DMS114 treated with DMSO at 0.1 percent for 48 hours (cell line): ENCODE results near the gene MAST4.
"Not testable (repeated sequence)": the region's sequence is repeated elsewhere in the genome, so short reads cannot be mapped to it uniquely, and the experiment has no call there.

Source experiments
- DNase-seq: peaks from one replicate; lab custom pipeline; 2025; ENCODE audit not compliant: unreplicated experiment; lab: John Stamatoyannopoulos, UW

MAST4 gene

GRCh38 chr5:66741394-66741793, 145.2 kb downstream of the MAST4 start:
- no peak for DNase-seq

- DNase-seq = no peak
Observed at GRCh38 chr5:66742083-66742895, 146.1 kb downstream of the MAST4 start.

DNA sequence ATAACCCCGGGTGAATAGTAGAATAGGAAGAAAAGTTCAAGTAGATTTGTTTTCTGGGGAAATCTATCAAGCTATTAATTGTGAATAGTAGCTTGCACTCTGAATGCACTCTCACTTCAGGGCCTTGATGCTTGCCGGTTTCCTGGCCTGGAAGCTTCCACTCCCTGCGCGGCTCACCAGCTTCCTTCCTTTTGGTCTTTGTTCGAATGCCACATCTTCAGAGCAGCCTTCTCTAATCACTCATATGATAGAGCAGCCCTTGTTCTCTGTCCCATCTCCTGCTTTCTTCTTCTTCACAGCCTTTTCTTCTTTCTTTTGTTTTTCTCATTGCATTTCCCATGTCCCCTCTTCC, 146.7 kb downstream of the MAST4 start:
- no peak for DNase-seq

DNA sequence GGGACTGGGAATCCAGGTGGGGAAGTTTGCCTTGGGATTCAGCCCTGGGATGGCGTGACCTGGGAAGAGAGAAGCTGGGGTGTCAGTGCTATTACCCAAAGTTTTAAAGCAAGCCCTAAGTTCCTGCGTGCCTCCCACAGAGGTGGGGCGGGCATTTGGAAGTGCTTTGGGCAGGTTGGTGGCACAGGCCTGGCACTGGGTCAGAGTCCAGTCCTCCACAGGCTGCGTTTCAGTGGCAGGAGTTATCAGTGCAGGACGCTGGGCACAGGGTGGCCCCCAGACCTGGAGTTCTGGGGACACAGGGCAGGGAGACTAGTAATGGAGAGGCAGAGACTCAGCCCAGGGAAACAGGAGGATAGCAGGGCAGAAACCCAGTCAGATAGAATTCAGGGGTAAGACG, 147.2 kb downstream of the MAST4 start:
- DNase-seq = no peak

DNA sequence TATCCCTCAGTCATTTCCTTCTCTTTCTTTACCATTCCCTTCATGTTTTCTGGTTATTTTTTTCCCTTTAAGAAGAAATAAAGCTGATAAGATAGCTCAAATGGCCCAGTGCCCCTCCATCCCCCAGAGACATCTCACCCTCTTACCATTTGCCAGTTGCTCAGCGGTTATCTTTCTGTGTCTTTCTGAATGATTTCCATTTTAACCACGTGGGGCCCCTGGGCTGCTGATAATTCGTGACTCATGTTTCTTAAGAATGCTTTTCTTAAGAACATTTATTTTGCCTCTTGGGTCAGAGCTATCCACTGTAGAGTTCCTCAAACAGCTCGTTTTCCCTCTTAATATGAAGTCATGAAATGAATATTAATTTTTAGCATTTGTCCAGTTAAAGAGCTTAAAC, 147.8 kb downstream of the MAST4 start:
- DNase-seq = no peak

- no peak for DNase-seq
Observed at GRCh38 chr5:66745297-66745696, 149.1 kb downstream of the MAST4 start.

DNA sequence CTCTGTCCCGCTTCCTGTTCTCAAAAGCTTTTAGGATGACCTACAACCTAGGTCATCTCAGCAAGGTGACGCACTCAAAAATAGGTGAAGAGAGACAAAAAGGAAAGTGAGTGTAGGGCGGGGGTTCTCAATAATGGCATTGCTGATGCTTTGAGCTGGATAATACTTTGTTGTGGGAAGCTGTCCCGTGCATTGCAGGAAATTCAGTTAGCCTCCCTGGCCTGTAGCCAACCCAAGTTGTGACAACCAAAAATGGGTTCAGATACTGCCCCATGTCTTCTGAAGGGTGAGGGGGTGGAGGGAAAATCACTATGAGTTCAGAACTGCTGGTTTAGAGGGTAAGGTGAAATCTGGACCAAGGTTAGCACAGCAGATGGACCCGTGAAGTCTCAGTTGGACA, 151.4 kb downstream of the MAST4 start:
- no peak for DNase-seq

DNA sequence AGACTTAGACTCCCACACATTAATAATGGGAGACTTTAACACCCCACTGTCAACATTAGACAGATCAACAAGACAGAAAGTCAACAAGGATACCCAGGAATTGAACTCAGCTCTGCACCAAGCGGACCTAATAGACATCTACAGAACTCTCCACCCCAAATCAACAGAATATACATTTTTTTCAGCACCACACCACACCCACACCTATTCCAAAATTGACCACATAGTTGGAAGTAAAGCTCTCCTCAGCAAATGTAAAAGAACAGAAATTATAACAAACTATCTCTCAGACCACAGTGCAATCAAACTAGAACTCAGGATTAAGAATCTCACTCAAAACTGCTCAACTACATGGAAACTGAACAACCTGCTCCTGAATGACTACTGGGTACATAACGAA, 156.5 kb downstream of the MAST4 start:
- DNase-seq = not testable (repeated sequence)

DNA sequence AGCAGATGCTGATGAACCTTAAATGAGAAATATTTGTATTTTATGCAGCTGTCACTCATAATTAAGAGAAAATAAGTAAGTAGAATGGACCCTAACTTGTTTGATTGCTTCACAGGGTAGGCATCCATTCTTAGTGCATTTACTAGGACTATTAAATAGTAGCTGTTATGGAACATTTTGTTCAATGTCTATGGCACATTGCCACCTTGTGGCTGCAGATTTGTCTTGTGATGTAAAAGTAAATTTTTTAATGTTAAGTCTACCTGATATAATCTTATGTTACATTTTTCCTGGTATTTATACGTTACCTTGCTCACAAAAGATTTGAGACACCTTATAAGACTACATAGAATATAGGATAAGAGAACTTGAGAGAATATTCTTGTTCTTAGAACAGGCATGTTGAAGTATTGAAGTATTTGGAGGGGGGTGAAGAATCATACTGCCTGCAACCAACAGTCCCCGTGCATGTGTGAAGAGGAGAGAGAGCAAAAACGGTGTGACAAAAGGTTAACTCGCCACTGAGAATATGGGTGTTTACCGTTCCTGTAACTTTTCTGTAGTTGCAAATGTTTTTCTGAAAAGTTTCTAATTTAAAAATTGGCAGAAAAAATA, 161.1 kb downstream of the MAST4 start:
- peak; percentile 34 for DNase-seq

- DNase-seq = no peak
Observed at GRCh38 chr5:66757834-66758371, 161.7 kb downstream of the MAST4 start.

DNA sequence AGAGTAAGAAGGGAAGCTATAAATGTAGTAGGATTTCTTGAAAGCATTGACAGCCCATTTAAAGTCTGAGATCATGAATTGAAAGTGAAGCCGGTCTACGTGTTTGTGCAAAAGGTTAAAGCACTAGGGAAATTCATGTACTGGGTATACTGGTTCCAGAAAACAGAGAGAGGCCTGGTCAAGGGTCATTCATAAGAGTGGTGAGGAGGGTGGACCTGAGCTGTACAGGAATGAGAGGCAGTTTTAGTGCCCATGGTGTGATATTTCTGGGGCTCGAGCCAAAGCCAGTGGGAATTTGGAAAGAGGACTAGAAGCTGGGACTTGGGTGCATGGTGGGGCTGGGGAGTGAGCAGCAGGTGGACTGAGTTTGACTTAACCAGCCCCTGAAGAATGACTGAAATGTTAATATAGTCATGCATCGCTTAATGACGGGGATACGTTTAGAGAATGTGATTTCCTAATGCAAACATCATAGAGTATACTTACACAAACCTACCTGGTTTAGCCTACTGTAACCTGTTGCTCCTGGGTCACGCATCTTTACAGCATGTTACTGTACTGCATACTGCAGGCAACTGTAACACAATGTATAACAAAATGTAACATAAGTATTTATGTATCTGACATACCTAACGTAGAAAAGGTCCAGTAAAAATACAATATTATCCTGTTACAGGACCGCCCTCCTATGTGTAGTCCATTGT, 173.0 kb downstream of the MAST4 start:
- DNase-seq = no peak

GRCh38 chr5:66769839-66770617, 173.8 kb downstream of the MAST4 start:
- no peak for DNase-seq

- no peak for DNase-seq
Observed at GRCh38 chr5:66777868-66778267, 181.7 kb downstream of the MAST4 start.

DNA sequence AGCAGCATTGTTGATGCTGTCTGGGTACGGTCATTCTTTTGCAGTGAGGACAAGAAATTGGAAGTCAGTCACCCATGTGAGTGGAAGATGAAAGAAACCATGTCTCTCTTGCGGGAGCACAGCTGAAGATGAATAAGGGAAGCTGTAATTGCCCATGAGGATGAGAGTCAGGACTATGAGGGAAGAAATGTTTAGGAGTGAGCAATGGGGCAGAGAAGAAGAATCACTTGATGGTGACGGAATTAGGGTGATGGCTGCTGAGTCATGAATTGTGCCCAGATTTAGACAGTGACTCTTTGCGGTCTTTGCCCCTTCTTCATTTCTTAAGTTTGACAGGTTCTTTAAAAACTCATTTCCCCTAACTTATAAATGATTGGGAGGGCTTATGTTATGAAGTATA, 183.3 kb downstream of the MAST4 start:
- DNase-seq = no peak

- DNase-seq = no peak
Observed at GRCh38 chr5:66788556-66788955, 192.4 kb downstream of the MAST4 start.

DNA sequence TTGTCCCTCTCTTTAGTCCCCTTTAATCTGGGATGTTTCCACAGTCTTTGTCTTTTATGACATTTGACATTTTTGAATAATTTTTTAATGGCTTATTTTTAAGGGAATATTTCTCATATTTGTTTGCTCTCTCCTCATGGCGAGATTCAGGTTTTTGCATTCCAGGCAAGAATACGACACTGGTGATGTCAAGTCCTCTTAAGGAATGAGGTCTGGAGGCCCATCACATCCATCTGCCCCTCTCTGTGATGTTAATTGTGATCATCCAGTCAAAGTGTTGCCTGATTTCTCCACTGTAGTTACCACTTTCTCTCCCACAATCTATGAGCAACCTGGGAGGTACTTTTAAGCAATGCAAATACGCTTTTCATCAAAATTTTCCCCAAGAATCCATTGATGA, 193.2 kb downstream of the MAST4 start:
- DNase-seq = no peak

DNA sequence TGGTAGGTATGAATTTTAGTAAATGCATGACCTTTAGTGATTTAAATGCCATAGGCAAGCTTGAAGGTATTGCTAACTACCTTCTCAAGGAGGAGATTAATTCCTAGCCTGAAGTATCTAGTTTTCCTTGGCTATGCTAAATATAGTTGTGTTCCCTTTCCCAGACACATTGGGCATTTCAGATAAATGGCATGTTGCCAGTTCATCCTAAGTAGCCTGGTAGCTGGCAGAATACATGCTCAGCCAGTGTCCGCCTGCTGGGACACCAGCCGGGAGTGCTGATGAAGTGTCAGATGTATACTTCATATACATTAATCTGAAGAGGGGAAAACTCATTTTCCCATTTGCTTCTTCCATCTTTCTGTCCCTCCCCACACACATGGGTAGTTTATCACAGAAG, 196.9 kb downstream of the MAST4 start:
- DNase-seq = no peak

GRCh38 chr5:66795682-66796081, 199.5 kb downstream of the MAST4 start:
- no peak for DNase-seq

DNA sequence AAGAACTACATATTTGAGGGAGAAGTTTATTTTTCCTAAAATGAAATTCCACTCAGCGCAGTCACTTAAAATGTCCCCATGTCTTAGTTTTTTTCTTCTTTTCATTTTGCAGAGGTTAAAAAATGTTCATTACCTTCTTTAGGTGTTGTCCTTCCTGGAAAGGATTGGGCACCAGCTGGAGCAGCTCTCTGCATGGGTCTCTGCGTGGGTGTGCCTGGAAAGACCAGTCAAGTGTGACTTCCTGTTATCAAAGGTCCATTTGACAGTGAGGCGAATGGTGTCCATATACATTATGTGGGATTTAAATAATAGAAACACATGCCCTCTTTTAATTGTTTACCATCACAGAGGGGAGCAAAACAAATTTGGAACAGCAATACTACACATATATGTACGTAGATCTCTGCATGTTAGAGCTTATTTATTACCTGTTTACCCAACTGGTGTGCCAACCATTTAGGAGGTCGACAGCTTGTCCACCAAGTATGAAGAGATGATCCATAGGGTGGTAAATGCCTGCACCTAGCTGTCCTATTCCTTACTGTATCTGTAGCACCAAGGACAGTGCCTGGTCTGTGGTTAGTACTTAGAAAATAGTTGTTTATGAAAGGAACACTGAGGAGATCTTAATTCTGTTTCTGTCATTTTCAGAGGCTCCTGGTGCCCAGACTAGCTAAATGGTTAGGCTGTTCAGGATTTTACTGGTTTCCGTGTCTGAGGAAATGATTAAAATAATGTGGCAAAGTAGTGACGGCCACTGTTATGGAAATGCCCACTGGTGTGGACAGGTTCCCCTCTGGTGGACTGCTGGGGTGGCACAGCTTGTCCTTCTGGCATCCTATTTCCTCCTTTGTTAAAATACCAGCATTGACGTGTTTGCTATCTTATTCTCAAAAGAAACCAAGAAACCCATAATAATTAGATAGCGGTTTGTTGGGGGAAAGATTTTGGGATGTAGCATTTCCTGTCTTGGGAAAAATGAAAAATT, 200.4 kb downstream of the MAST4 start:
- no peak for DNase-seq

- no peak for DNase-seq
Observed at GRCh38 chr5:66802941-66803340, 206.7 kb downstream of the MAST4 start.
